GM12878 (cell line): ENCODE data around the gene DDX54. TPM values are rescaled to one million over a fixed set of nuclear protein-coding genes. Genes with fewer than 3 reads are reported as not detected.
A peak's percentile ranks its signal among the peaks of the same experiment; 100 is the strongest.

Source experiments
- BMI1 ChIP-seq: fragments of 450-650 bp; IDR thresholded peaks from 2 replicates; pipeline ENCODE4 v1.6.1; 2016; ENCODE audit warnings: mild to moderate bottlenecking, moderate library complexity, borderline replicate concordance
- BRCA1 ChIP-seq: IDR thresholded peaks from 2 replicates; pipeline ENCODE4 v1.6.1; 2011; ENCODE audit warnings: low read depth, low read length, improper control_type of control experiment
- CBX5 ChIP-seq: sonication (generic); IDR thresholded peaks from 2 replicates; pipeline ENCODE4 v1.6.1; 2016; ENCODE audit warnings: low read depth, moderate library complexity, mild to moderate bottlenecking, inconsistent platforms
- EED ChIP-seq: sonication (generic); IDR thresholded peaks from 2 replicates; pipeline ENCODE4 v1.6.1; 2016; ENCODE audit warnings: antibody characterized with exemption, low read depth
- FOS ChIP-seq: IDR thresholded peaks from 3 replicates; pipeline ENCODE4 v1.6.1; 2011; ENCODE audit warnings: borderline replicate concordance; ENCODE audit not compliant: insufficient read length; ENCODE audit errors: extremely low read depth
- GABPA ChIP-seq: IDR thresholded peaks from 2 replicates; pipeline ENCODE4 v1.6.1; 2014; ENCODE audit warnings: antibody characterized with exemption, low read depth, mild to moderate bottlenecking, inconsistent platforms
- JUNB ChIP-seq: IDR thresholded peaks from 2 replicates; pipeline ENCODE4 v1.6.1; 2016; ENCODE audit warnings: antibody characterized with exemption, mild to moderate bottlenecking
- MTA2 ChIP-seq: fragments of 450-650 bp; IDR thresholded peaks from 2 replicates; pipeline ENCODE4 v1.6.1; 2016; ENCODE audit warnings: low read depth, mild to moderate bottlenecking, moderate library complexity
- MYC ChIP-seq: IDR thresholded peaks from 2 replicates; pipeline ENCODE4 v1.6.1; 2011; ENCODE audit warnings: mild to moderate bottlenecking, low read length, moderate library complexity, inconsistent platforms; ENCODE audit not compliant: insufficient read depth, insufficient replicate concordance, insufficient read length, severe bottlenecking
- NFXL1 ChIP-seq: fragments of 450-650 bp; IDR thresholded peaks from 2 replicates; pipeline ENCODE4 v1.6.1; 2017; ENCODE audit warnings: antibody characterized with exemption, mild to moderate bottlenecking, borderline replicate concordance
- NR2C2 ChIP-seq: IDR thresholded peaks from 2 replicates; pipeline ENCODE4 v1.6.1; 2011; ENCODE audit warnings: borderline replicate concordance, low read depth; ENCODE audit not compliant: control insufficient read depth, insufficient read length
- POU2F2 ChIP-seq: IDR thresholded peaks from 3 replicates; pipeline ENCODE4 v1.6.1; 2011; ENCODE audit warnings: low read depth, mild to moderate bottlenecking, low read length, borderline replicate concordance
- SMAD1 ChIP-seq: fragments of 450-650 bp; IDR thresholded peaks from 2 replicates; pipeline ENCODE4 v1.6.1; 2018; ENCODE audit warnings: mild to moderate bottlenecking, low read depth; ENCODE audit not compliant: partially characterized antibody
- SRF ChIP-seq, 2 experiments: IDR thresholded peaks; 2 replicates each; pipeline ENCODE4 v1.6.1; 2011; ENCODE audit warnings: low read depth in 2 of 2, low read length in 2 of 2, mild to moderate bottlenecking in 1 of 2, moderate library complexity in 1 of 2
- SUPT20H ChIP-seq: IDR thresholded peaks from 2 replicates; pipeline ENCODE4 v1.6.1; 2011; ENCODE audit warnings: low read depth, mild to moderate bottlenecking, low read length, moderate library complexity, borderline replicate concordance; ENCODE audit not compliant: control insufficient read depth
- TAF1 ChIP-seq: IDR thresholded peaks from 2 replicates; pipeline ENCODE4 v1.6.1; 2011; ENCODE audit warnings: mild to moderate bottlenecking, low read depth, low read length, borderline replicate concordance
- TCF12 ChIP-seq: IDR thresholded peaks from 2 replicates; pipeline ENCODE4 v1.6.1; 2011; ENCODE audit warnings: low read depth, mild to moderate bottlenecking, low read length
- USF1 ChIP-seq: IDR thresholded peaks from 2 replicates; pipeline ENCODE4 v1.6.1; 2011; ENCODE audit warnings: borderline replicate concordance, low read depth, mild to moderate bottlenecking, moderate library complexity, mixed read lengths, low read length; ENCODE audit not compliant: insufficient read depth; ENCODE audit errors: extremely low read length
- USF2 ChIP-seq: IDR thresholded peaks from 2 replicates; pipeline ENCODE4 v1.6.1; 2011; ENCODE audit warnings: low read depth, low read length, improper control_type of control experiment, borderline replicate concordance
- WRNIP1 ChIP-seq: IDR thresholded peaks from 2 replicates; pipeline ENCODE4 v1.6.1; 2011; ENCODE audit warnings: low read depth, low read length, improper control_type of control experiment, borderline replicate concordance
- ZSCAN29 ChIP-seq: fragments of 450-650 bp; IDR thresholded peaks from 2 replicates; pipeline ENCODE4 v1.6.1; 2017; ENCODE audit warnings: mild to moderate bottlenecking, moderate library complexity
- polyA plus RNA-seq, 11 experiments: library from polyadenylated mRNA; depleted of rRNA in 4 of 11; unstranded in 6 of 11; stranded (reverse) in 5 of 11; fragments of >200 nt; fragmentation: Nextera tagmentation in 4 of 11; fragmentation: Illumina TruSeq in 1 of 11; extraction: Ambion mirVana in 4 of 11; extraction: Trizol in 1 of 11; gene quantifications; 1 replicate in 1 of 11; 2 replicates in 10 of 11; pipeline versions ENCODE4 v1.2.1 to v1.2.3, GENCODE V29; 2011 to 2016; ENCODE audit warnings: inconsistent platforms in 2 of 11, missing spikeins in 2 of 11, low read depth in 1 of 11
- total RNA-seq, 4 experiments: library from RNA; depleted of rRNA in 3 of 4; stranded (reverse); fragments of >200 nt in 3 of 4; fragmentation: Illumina TruSeq in 1 of 4; extraction: Trizol in 1 of 4; gene quantifications; 2 replicates each; pipeline versions ENCODE4 v1.2.1 to v1.2.3, GENCODE V29; 2013 to 2021
- TF ChIP-seq, protein P1 (sequence below): IDR thresholded peaks from 2 replicates; pipeline ENCODE4 v1.6.1; 2012; ENCODE audit warnings: improper control_type of control experiment, low read depth, low read length; ENCODE audit not compliant: insufficient replicate concordance

The DDX54 gene
- total and polyA plus RNA-seq, 10 of the 15 experiments (the other 5 are each of a cell fraction or from before 2014, with no cell fraction given), result 1.9 to 115 (median 56.3) TPM

DNA sequence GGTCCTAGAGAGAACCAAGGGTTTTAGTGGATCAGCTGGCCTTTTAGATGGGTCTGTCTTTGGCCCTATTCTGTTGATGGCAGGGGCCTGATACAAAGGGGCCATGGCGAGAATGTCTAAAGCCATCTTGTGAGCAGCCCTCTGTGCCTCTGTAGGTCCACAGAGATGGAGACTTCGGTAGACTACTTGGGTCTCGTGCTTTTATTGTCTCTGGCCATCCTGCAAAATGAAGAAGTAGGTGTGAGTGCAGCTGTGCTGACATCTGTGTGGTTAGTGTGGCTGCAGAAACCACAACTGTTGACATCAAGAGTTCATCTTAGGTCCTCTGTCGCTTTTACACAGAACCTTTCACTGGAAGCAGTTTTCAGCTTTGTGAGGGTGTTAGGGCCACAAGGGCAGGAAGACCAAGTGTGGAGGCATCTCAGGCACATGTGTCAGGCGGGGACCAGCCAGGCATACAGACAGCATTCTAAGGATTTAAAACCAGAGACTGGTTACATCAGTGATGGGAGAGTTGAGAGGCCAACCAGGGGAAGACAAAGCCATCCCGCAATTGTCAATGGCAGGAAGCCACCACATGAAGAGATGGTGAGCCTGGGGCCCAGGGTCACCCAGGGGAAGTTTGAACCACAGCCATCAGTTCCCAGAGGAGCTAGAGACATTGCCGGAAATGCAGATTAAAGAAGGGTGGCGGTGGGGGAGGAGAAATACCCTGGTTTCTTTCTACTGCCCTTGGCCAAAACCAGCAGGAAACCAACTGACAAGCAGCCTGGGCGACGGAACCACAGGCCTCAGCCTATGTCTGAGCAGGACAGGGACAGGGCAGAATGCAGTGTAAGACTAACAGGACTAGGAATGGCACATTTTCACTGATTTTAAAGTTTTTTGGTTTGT, 23.0 kb upstream of the DDX54 start (continued):
- TF ChIP-seq BMI1, result peak; percentile 72
- no peak for TF ChIP-seq USF2
- TF ChIP-seq NFXL1, result no peak
- TF ChIP-seq ZSCAN29, result peak; percentile 37; the same call in 1 of the 2 replicates
- TF ChIP-seq, protein P1, sequence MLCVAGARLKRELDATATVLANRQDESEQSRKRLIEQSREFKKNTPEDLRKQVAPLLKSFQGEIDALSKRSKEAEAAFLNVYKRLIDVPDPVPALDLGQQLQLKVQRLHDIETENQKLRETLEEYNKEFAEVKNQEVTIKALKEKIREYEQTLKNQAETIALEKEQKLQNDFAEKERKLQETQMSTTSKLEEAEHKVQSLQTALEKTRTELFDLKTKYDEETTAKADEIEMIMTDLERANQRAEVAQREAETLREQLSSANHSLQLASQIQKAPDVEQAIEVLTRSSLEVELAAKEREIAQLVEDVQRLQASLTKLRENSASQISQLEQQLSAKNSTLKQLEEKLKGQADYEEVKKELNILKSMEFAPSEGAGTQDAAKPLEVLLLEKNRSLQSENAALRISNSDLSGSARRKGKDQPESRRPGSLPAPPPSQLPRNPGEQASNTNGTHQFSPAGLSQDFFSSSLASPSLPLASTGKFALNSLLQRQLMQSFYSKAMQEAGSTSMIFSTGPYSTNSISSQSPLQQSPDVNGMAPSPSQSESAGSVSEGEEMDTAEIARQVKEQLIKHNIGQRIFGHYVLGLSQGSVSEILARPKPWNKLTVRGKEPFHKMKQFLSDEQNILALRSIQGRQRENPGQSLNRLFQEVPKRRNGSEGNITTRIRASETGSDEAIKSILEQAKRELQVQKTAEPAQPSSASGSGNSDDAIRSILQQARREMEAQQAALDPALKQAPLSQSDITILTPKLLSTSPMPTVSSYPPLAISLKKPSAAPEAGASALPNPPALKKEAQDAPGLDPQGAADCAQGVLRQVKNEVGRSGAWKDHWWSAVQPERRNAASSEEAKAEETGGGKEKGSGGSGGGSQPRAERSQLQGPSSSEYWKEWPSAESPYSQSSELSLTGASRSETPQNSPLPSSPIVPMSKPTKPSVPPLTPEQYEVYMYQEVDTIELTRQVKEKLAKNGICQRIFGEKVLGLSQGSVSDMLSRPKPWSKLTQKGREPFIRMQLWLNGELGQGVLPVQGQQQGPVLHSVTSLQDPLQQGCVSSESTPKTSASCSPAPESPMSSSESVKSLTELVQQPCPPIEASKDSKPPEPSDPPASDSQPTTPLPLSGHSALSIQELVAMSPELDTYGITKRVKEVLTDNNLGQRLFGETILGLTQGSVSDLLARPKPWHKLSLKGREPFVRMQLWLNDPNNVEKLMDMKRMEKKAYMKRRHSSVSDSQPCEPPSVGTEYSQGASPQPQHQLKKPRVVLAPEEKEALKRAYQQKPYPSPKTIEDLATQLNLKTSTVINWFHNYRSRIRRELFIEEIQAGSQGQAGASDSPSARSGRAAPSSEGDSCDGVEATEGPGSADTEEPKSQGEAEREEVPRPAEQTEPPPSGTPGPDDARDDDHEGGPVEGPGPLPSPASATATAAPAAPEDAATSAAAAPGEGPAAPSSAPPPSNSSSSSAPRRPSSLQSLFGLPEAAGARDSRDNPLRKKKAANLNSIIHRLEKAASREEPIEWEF, result no peak
- TF ChIP-seq FOS, result no peak
- TF ChIP-seq BRCA1, result no peak
- TF ChIP-seq SUPT20H, result no peak
- TF ChIP-seq NR2C2, result no peak
- peak; percentile 97 for TF ChIP-seq EED
- peak; percentile 50 for TF ChIP-seq GABPA
- TF ChIP-seq POU2F2, result peak; percentile 93
- TF ChIP-seq TAF1, result peak; percentile 45; the same call in 1 of the 2 replicates
- TF ChIP-seq USF1, result no peak
- peak in 1 of 2 experiments; percentile 52; a peak in 1 of 4 replicates for TF ChIP-seq SRF (IDR thresholded peaks at IDR 0.05; ENCODE audit: low read depth in 2 of 2, low read length in 2 of 2)
- TF ChIP-seq CBX5, result peak; percentile 80; the same call in 1 of the 2 replicates
- peak; percentile 99 for TF ChIP-seq TCF12
- TF ChIP-seq MTA2, result peak; percentile 94
- TF ChIP-seq MYC, result no peak
- TF ChIP-seq WRNIP1, result no peak; the same call in 1 of the 2 replicates
- peak; percentile 49 for TF ChIP-seq JUNB
- TF ChIP-seq SMAD1, result peak; percentile 15
